ENCODE data around the gene QKI.

QKI gene

DNA sequence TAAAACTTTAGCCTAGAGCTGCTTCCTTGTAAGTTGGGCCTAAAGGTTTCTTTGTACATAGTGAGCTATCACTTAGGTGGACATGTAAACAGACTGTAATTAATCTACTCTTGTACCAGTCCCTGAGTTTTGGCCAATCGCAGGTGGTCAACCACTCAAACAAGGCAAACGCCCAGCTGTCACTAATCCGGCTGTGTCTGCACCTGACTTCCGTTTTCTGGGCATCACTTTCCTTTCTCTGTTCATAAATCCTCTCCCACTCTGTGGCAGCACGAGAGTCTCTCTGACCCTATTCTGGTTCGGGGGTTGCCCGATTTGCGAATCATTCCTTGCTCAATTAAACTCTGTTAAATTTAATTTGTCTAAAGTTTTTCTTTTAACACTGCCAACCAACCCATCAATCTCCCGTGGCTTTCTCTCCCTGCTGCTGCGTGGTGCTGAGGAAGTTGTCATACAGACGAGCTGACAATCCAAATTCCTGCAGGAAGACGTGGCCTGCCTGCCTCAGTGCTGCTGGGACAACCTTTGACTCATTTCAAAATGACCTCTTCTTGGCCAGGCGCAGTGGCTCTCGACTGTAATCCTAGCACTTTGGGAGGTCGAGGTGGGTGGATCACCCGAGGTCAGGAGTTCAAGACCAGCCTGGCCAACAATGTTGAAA lies 206.3 kb downstream of the QKI start:
- peak; percentile 36 for DNase-seq

DNA sequence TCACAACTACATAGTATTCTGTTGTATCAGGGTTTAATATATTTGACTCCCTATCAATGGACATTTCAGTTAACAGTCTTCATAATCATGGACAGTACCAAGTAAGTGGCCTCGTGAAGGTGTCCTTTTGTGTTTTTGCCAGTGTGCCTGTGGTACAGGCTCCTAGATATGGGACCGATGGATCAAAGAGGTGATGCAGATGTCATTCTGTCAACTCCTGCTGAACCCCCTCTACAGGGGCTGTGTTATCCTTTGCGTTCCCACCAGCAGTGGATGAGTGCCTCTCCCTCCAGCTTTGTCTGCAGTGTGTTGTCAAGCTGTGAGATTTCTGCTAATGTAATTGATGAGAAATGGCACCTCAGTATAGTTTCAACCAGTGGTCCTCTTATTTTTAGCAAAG lies 210.7 kb downstream of the QKI start:
- no peak for DNase-seq

DNA sequence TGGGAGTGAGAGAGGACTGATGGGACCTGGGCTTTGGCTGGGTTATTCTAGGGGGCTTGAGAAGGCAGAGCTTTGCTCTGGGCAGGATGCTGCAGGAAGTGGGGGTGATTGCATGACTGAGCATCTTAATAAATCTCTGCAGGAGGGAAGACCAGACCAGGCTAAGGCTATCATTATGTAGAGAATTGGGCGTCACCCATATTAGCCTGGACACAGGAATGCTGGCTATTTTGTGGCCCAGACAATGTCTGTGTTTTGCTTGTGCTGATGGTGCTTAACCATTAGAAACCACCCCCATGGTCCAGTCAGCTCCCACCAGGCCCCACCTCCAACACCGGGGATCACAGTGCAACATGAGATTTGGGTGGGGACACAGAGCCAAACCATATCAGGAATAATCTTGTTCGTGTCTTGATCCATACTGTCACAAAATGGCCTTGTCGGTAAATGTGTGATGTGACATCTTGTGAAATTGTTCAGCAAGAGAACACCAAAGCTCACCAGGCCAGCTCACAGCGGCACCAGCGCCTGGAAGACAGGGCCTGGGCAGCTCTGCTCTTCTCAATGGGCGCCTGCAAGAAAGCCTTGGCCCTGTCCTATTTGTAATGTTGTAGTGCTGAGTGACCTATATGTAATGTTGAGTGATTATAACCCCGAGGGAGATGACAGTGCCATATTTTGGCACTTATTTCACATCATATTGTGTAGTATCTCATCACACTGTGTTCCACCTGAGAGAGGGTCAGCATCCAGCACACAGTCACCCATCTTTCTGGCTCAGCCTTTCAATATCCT lies 211.8 kb downstream of the QKI start:
- peak; percentile 92 for DNase-seq

DNA sequence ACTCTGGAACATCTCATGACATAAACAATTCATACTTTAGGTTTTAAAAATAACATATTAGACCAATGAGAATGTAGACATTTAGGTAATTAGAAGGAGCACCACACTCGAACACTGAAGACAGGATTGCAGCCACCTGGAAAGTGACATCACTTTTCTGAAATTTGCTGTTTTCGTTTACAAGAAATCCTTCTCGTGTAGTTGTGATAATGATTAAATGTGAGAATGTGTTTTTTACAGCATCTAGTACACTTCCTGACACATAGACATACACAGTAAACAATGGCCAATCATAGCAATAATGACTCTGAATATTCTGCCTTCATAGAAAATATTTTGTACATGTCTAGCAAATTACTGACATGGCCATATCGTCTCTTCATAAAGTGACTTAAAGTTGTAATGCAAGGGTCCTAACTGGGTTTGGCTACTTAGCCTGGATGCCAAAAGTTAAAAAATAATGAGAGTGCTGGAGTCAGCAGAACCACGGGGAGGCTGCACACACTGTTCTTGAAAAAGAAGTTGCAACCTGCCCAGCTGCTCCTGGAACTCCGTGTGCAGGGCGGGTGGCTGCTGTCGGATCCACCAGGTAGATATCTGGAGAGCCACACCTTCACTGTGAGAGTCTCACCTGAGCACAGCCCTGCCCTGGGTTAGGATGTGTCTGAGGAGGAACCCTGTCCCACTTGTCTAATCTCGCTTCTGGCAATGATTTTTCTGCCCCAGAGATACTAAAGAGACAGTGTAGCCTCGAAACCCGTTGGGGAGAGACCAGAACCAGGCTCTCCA lies 212.9 kb downstream of the QKI start:
- no peak for DNase-seq

Measured in fibroblast of skin of back (primary cell).